ENCODE data around the gene DEFB113. TPM values are rescaled to one million over a fixed set of nuclear protein-coding genes. Genes with fewer than 3 reads are reported as not detected.

Gene DEFB113
- total and polyA plus RNA-seq, 10 of the 15 experiments (the other 5 are each of a cell fraction or from before 2014, with no cell fraction given): not detected

DNA sequence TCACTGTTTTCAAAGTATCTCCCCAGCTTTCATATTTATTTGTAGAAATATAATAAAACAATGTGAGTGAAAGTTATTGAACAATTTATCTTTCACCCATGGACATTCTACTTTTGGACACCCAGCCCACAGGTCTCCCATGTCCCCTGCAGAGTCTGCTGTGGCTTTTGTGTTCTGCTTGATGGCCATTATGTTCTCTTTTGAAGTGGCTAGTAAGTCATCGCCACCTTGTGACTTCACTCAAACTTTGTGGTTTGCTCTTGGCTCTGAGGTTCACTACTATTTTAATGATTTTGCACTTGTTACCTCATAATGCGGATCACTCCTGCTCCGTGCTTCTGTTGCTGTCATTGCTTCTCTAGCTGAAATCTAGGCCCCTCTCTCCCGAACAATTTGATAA is 10.2 kb upstream of the DEFB113 start:
- H3K9ac ChIP-seq (ENCODE audit: control insufficient read depth, insufficient read depth, low read length): no peak overlapping the region
- ATAC-seq (peak; percentile 87), FAIRE-seq (peak; percentile 75), DNase-seq (ENCODE audit: low read depth, low spot score) (peak; percentile 20)
- POLR2A ChIA-PET: no interaction called here
- peak overlapping the region; percentile 44; the same call in 1 of the 2 replicates for H3K4me2 ChIP-seq (ENCODE audit: control insufficient read depth, insufficient read depth)
- CTCF ChIA-PET: no interaction called here
- H4K20me1 ChIP-seq (ENCODE audit: control insufficient read depth, insufficient read depth): no peaks in the 10 kb centered on the region
- intact Hi-C loops (cut with micrococcal nuclease; ENCODE audit: unreplicated experiment) (no loop called here), in situ Hi-C loops (cut with MboI) (no loop called here)
- no peaks in the 10 kb centered on the region for H3K27me3 ChIP-seq (replicated peaks in 1 of 2; ENCODE audit: control insufficient read depth in 2 of 2, insufficient read depth in 2 of 2, low read length in 1 of 2)
- TF ChIP-seq CREM (IDR thresholded peaks at IDR 0.05; ENCODE audit: low read depth) (peak; percentile 69; the same call in 1 of the 2 replicates), JUNB (IDR thresholded peaks at IDR 0.05) (peak; percentile 38; the same call in 1 of the 2 replicates), RUNX3 (IDR thresholded peaks at IDR 0.05; ENCODE audit: low read length) (peak; percentile 95), MEF2A (IDR thresholded peaks at IDR 0.05; ENCODE audit: insufficient read depth, low read depth, low read length) (peak; percentile 50; the same call in 1 of the 2 replicates), CREB1 (IDR thresholded peaks at IDR 0.05; ENCODE audit: low read depth) (peak; percentile 80), CBFB (IDR thresholded peaks at IDR 0.05; ENCODE audit: low read depth) (peak; percentile 61), SUPT20H (IDR thresholded peaks at IDR 0.05; ENCODE audit: borderline replicate concordance, control insufficient read depth, low read depth, low read length) (no peak), TBL1XR1 (IDR thresholded peaks at IDR 0.05; ENCODE audit: low read depth, low read length) (no peak), TCF7 (IDR thresholded peaks at IDR 0.05; ENCODE audit: borderline replicate concordance) (peak; percentile 94), NFIC (IDR thresholded peaks at IDR 0.05; ENCODE audit: low read depth, low read length) (0 out of 2 replicates have a peak, but pooled peaks have one; percentile 45), ZNF384 (IDR thresholded peaks at IDR 0.05; ENCODE audit: borderline replicate concordance, low read depth, low read length) (no peak)
- RAD21 ChIA-PET (ENCODE audit: unreplicated experiment): no interaction called here
- H3K4me1 ChIP-seq (ENCODE audit: control insufficient read depth, insufficient read depth, low read length): no peaks in the 10 kb centered on the region; the same call in none of the 2 replicates
- H3K9me3 ChIP-seq (replicated peaks; ENCODE audit: control insufficient read depth, insufficient read depth, low read length): no peaks in the 10 kb centered on the region
- BruUV-seq (replicated peaks): no TSS peak
- H3K79me2 ChIP-seq (ENCODE audit: control insufficient read depth, insufficient read depth, low read length): no peaks in the 10 kb centered on the region
- no peak overlapping the region for H3K27ac ChIP-seq (ENCODE audit: control insufficient read depth, insufficient read depth)
- WGBS (ENCODE audit: insufficient coverage, insufficient replicate concordance, low lambda C conversion rate, missing lambda C conversion rate): 32% methylated on average over 4 of the region's 4 CpGs
- H3K4me3 ChIP-seq: no peak overlapping the region
- no peaks in the 10 kb centered on the region for H3K36me3 ChIP-seq (ENCODE audit: control insufficient read depth in 2 of 2, insufficient read depth in 2 of 2, low read length in 1 of 2)
- peak overlapping the region; percentile 23 for H2AFZ ChIP-seq (ENCODE audit: control insufficient read depth, low read depth, low read length)
- SMC1A ChIA-PET (ENCODE audit: uncharacterized antibody, unreplicated experiment): no interaction called here

All from GM12878 (cell line).